ENCODE measurements around the gene MDM2.
"Not testable (repeated sequence)": the region's sequence is repeated elsewhere in the genome, so short reads cannot be mapped to it uniquely, and the experiment has no call there.

Gene MDM2

GRCh38 chr12:68785823-68786222 lies 22.2 kb upstream of the MDM2 start:
- no peak for DNase-seq (ENCODE audit: low read depth in 2 of 2)

DNA sequence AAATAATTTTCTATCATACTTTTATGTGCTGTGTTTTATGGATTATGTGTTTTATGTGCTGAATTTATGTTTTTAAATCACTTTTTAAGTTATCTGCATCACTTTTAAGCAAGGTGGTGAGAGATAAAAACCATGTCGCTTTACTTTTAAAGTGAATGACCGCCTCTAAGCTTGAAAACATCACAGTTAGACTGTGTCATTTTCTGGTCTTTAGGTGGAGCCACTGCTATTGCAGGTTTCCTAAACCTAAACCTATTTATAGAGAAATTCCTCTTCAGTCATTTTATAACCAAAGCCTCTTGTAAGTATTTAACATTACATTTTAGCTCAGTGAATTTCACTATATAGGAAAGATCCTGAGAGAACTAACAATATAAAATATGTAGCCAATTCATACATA lies 21.0 kb upstream of the MDM2 start:
- DNase-seq (ENCODE audit: low read depth in 2 of 2) = no peak

DNA sequence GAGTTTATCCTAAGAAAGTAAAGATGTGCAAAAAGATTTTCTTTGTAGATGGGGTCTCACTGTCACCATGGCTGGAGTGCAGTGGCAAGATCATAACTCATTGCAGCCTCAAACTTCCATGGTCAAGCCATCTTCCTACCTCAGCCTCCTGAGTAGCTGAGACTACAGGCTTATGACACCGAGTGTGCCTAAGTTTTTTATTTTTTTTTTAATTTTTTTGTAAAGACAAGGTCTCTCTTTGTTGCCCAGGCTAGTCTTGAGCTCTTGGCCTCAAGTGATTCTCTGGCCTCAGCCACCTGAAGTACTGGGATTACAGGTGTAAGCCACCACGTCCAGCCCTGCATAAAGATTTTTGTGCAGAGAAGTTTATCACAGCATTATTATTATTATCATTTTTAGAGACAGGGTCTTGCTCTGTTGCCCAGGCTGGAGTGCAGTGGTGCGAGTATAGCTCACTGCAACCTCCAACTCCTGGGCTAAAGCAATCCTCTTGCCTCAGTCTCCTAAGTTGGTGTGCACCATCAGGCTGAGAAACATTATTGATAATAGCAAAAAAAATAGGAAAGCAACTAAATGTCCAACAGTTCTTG lies 19.3 kb upstream of the MDM2 start:
- DNase-seq (ENCODE audit: low read depth in 2 of 2) = no peak

DNA sequence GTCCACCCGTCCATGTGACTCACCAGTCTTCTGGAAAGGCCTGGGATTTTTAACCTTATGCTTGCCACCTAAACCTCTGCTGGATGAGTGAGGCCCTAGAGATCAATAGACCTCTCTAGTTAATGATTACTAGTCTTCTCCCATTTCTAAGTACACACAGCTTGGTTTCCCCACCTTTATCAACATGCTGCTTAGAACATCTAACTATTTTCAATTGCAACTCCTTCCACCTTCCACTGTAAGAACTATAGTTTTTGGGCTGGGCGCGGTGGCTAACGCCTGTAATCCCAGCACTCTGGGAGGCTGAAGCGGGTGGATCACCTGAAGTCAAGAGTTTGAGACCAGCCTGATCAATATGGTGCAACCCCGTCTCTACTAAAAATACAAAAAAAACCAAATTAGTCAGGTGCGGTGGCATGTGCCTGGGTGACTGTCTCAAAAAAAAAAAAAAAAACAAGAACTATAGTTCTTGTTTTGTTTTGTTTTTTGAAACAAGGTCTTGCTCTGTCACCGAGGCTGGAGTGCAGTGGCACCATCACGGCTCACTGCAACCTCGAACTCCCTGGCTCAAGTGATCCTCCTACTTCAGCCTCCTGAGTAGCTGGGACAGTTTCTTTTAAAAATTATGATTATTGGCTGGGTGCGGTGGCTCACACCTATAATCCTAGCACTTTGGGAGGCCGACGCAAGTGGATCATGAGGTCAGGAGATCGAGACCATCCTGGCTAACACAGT lies 18.7 kb upstream of the MDM2 start:
- no peak for DNase-seq (ENCODE audit: low read depth in 2 of 2)

- DNase-seq (ENCODE audit: low read depth in 2 of 2) = no peak
These were observed 17.7 kb upstream of the MDM2 start for GRCh38 chr12:68790081-68790951.

DNA sequence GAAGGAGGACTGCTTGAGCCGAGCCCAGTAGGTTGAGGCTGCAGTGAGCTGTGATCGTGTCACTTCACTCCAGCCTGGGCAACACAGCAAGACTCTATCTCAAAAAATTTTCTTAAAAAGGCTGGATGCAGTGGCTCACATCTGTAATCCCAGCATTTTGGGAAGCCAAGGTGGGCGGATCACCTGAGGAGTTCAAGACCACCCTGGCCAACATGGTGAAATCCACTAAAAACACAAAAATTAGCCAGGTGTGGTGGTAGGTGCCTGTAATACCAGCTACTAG lies 17.1 kb upstream of the MDM2 start:
- no peak for DNase-seq (ENCODE audit: low read depth in 2 of 2)

DNA sequence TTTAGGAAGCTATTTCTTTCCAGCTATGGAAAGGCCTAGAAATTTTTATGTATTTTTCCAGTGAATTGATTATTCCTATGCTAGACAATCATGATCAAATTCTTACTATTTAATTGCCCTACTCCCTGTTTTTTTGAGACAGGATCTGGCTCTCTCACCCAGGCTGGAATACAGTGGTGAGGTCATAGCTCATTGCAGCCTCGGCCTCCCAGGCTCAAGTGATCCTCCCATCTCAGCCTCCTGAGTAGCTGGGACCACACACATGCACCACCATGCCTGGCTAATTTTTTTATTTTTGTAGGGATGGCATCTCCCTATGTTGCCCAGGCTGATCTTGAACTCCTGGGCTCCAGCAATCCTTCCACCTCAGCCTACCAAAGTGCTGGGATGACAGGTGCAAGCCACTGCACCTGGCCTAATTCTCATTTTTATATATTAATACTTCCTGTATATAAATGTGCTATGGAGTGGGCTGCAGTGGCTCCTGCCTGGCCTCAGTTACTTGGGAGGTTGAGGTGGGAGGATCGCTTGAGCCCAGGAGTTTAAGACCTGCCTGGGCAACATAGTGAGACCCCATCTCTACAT lies 16.0 kb upstream of the MDM2 start:
- DNase-seq (ENCODE audit: low read depth in 2 of 2) = no peak

DNA sequence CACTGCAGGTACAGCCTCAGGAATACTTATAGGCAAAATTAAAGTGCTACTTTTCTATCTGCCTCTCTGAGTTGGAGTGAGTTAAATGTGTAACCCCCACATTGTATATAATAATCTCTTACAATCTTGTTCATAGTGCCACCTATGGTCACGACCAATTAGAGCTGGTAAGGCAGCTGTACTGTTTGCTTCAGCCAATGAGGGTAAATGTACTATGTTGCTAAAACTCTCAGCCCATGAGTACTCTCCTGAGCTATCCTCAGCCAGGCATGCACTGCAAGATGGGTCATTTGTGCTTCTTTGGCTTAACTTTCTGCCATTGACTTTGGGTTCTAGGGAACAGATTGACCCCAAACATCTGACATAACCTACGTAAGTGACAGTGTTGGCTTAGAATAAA lies 15.0 kb upstream of the MDM2 start:
- DNase-seq (ENCODE audit: low read depth in 2 of 2) = no peak

GRCh38 chr12:68793436-68793835 lies 14.5 kb upstream of the MDM2 start:
- DNase-seq (ENCODE audit: low read depth in 2 of 2) = no peak

- no peak for DNase-seq (ENCODE audit: low read depth in 2 of 2)
These were observed 13.9 kb upstream of the MDM2 start for GRCh38 chr12:68793975-68794652.

DNA sequence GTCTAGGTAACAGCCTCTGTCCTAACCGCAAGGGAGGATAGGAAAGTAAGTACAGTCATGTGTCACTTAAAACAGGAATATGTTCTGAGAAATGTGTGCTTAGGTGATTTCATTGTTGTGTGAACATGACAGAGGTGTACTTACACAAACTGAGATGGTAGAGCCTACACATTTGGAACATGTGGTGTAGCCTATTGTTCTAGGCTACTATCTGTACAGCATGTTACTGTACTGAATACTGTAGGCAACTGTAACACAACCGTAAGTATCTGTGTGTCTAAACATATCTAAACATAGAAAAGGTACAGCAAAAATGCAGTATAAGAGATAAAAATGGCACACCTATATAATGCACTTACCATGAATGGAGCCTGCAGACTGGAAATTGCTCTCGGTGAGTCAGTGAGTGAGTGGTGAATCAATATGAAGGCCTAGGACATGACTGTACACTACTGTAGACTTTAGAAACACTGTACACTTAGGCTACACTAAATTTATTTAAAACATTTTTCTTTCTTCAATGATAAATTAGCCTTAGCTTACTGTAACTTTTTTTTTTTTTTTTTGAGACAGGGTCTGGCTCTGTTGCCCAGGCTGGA lies 13.2 kb upstream of the MDM2 start:
- no peak for DNase-seq (ENCODE audit: low read depth in 2 of 2)

DNA sequence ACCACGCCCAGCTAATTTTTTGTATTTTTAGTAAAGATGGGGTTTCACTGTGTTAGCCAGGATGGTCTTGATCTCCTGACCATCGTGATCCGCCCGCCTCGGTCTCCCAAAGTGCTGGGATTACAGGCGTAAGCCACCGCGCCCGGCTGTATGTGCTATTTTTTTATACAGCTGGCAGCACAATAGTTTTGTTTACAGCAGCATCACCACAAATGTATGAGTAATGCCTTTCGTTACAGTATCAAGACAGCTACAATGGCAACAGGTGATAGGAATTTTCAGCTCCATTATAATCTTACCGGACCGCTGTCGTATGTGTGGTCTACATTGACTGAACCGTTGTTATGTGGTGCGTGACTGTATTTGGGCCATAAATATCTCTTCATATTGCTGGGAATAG lies 11.6 kb upstream of the MDM2 start:
- no peak for DNase-seq (ENCODE audit: low read depth in 2 of 2)

DNA sequence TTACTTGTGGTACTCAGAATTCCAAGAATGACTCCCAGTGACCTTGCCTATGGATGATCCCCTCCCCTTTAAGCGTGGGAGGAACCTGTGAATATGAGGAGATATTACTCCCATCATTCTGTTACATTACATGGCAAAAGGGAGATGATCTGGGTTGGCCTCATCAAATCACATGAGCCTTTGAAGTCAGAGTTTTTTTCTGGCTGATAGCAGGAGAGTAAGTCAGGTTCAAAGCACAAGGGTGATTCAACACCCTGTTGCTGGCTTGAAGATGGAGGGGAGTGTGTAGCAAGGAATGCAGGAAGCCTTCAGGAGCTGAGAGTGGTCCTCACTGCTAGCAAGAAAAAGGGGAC lies 9.1 kb upstream of the MDM2 start:
- no peak for DNase-seq (ENCODE audit: low read depth in 2 of 2)

- no peak for DNase-seq (ENCODE audit: low read depth in 2 of 2)
These were observed 7.7 kb upstream of the MDM2 start for GRCh38 chr12:68800294-68800693.

- DNase-seq (ENCODE audit: low read depth in 2 of 2) = not testable (repeated sequence)
These were observed 6.9 kb upstream of the MDM2 start for GRCh38 chr12:68801124-68801523.

DNA sequence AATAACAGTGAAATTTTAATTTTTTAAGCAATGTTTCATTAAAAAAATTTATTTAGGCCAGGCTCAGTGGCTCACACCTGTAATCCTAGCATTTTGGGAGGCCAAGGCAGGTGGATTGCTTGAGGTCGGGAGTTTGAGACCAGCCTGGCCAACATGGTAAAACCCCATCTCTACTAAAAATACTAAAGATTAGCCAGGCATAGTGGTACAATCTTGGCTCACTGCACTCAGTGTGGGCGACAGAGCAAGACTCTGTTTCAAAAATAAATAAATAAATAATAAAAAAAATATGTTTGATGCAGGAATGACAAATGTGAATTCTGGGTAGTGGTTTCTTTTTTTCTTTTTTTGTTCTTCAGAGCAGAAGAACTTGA lies 5.6 kb upstream of the MDM2 start:
- DNase-seq (ENCODE audit: low read depth in 2 of 2) = not testable (repeated sequence)

DNA sequence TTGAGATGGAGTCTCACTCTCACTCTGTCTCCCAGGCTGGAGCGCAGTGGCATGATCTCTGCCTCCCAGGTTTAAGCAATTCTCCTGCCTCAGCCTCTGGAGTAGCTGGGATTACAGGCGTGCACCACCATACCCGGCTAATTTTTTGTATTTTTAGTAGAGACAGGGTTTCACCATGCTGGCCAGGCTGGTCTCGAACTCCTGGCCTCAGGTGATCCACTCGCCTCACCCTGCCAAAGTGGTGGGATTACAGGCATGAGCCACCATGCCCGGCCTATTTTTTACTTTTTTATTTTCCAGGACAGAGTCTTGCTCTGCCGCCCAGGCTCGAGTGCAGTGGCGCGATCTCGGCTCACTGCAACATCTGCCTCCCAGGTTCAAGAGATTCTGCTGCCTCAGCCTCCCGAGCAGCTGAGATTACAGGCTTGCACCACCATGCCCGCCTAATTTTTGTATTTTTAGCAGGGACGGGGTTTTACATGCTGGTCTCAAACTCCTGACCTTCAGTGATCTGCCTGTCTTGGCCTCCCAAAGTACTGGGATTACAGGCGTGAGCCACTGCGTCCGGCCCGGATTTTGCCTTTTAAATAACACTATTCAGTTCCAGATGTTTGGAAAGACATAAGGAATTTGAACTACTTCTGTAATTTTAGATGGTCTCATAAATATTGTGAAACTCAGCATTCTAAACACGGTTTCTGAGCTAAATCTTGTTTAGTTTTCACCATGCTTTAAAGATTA lies 4.9 kb upstream of the MDM2 start:
- not testable (repeated sequence) for DNase-seq (ENCODE audit: low read depth in 2 of 2)

GRCh38 chr12:68803948-68804656 lies 3.9 kb upstream of the MDM2 start:
- no peak for DNase-seq (ENCODE audit: low read depth in 2 of 2)

- no peak for DNase-seq (ENCODE audit: low read depth in 2 of 2)
These were observed 3.1 kb upstream of the MDM2 start for GRCh38 chr12:68804657-68805591.

Measured in stimulated activated CD8-positive, alpha-beta memory T cell treated with anti-CD3 and anti-CD28 coated beads, Interleukin-7, amount 100 ng/mL, for 1 hour (primary cell).